Left kidney (tissue), 8 donors: ENCODE data around the gene C1orf185. TPM values are rescaled to one million over a fixed set of nuclear protein-coding genes. Genes with fewer than 3 reads are reported as not detected.
"Not testable (repeated sequence)": the region's sequence is repeated elsewhere in the genome, so short reads cannot be mapped to it uniquely, and the experiment has no call there.

Experiments used
- DNase-seq: peaks from one replicate; pipeline ENCODE4 v3.0.0-alpha.2; 2013
- long read RNA-seq, 8 donors: transcript quantifications; one replicate each; lab custom pipeline, GENCODE V29; 2026
- polyA plus RNA-seq: library from polyadenylated mRNA; unstranded; fragments of 120-200 nt; gene quantifications from one replicate; pipeline ENCODE4 v1.2.1, GENCODE V29; 2013; ENCODE audit not compliant: insufficient read length

The C1orf185 gene
- not detected for polyA plus RNA-seq
- long read RNA-seq, donor 1 = 0 reads
- long read RNA-seq, donor 2 = 0 reads
- long read RNA-seq, donor 3 = 0 reads
- long read RNA-seq, donor 4 = 0 reads
- long read RNA-seq, donor 5 = 0 reads
- long read RNA-seq, donor 6 = 0 reads
- long read RNA-seq, donor 7 = 0 reads
- long read RNA-seq, donor 8 = 0 reads

GRCh38 chr1:51101976-51102375 is at the start of gene C1orf185:
TSS of gene C1orf185 (plus strand) at chr1:51102228. CDS start at chr1:51102234, 6 bp downstream.
- DNase-seq = no peak

DNA sequence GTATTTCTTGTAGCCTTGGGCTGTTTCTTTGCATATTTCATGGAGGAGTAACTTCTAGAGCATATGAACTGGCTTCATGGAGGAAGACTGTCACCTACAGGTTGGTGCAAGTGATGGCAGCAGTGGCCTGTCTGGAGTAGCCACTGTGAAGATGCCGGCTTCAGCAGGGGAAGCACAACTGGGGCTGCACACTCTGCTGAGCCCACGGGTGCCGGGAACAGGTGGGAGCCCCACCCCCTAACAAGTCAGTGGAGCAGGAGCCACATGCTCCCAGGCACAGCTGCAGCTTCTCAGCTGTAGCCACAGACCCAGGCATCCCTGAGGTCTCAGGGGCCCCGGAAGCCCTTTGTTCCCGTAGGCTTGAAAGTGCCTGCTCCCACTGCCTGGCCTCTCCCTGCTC is 43.2 kb upstream of the C1orf185 start:
- DNase-seq = no peak

DNA sequence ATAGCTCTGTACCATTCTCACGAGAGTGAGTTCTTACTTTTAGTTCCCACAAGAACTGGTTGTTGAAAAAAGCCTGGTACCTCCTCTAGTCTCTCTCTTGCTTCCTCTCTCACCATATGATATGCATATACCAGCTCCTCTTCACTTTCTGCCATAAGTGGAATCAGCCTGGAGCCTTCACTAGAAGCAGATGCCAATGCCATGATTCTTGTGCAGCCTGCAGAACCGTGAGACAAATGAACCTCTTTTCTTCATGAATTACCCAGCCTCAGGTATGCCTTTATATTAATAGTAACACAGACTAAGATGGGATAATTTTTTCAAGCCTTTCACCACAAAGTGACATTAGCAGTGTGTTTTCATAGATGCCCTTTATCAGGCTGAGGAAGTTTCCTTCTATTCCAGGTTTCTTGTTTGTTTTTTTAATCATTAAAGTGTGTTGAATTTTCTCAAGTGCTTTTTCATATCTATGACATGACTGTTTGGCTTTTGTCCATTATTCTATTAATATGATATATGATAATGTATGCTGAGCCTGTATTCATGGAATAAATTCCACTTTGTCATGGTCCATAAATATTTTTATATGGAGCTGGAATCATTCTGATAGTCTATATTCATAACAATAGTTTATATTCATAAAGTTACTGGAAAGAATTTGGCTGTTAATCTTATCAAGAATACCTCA is 40.7 kb upstream of the C1orf185 start:
- DNase-seq = no peak

DNA sequence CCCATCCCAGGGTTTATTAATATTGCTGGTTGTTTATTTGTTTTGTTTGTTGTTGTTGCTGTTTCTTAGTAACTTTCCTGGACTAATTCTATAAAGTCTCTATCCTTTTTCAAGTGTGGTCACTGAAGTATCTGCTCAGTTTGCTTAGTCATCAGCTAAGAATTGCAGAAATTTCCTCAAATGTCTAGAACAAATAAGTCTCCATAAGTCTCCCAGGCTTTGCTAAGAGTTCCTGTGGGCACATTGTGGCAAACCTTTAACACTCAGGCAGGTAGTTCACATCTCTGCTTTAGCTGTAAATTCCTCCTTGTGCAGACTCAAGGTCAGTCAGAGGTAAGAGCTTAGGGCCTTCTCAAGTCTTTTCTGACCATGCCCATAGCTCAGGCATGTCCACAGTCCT is 38.9 kb upstream of the C1orf185 start:
- DNase-seq = no peak

- no peak for DNase-seq
Observed at GRCh38 chr1:51070011-51070410, 32.0 kb upstream of the C1orf185 start.

GRCh38 chr1:51070640-51071039 is 31.4 kb upstream of the C1orf185 start:
- no peak for DNase-seq

- DNase-seq = no peak
Observed at GRCh38 chr1:51071291-51072042, 30.6 kb upstream of the C1orf185 start.

DNA sequence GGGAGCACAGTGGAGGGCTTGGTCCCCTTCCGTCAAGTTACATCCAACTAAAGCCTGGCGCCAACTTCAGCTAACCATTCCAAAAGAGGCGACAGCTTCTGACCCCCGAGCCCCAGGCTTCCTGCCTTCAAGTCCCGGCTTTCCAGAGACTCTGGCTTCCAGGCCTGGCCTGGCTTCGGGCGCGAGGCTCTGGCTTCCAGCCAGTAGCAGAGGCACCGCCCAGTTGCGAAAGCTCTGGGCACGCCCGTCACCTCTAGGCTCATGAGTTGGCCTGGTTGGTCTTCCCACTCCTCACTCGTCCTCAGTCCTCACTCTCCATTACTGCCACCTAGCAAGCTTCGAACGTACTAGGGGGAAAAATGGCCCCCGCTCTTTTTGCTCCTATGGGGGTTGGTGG is 30.0 kb upstream of the C1orf185 start:
- DNase-seq = no peak

DNA sequence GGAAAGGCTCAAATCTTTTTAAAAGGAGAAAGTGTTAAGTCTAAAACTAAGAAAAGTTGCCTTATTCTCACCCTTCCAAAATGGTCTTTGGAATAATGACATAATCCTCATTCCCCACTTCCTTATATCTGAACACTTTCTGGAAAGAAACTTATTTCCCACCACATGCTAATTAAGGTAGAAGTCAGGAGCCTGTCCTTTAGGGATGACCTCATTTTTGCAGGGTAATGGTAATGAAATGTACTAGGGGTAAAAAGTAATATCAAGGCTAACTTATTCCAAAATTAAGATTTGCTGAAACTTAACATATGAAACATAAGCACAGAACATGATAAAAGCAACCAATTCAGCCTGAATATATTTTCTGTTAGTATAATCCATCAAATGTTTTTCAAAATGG is 29.4 kb upstream of the C1orf185 start:
- no peak for DNase-seq

- no peak for DNase-seq
Observed at GRCh38 chr1:51073456-51073855, 28.6 kb upstream of the C1orf185 start.

DNA sequence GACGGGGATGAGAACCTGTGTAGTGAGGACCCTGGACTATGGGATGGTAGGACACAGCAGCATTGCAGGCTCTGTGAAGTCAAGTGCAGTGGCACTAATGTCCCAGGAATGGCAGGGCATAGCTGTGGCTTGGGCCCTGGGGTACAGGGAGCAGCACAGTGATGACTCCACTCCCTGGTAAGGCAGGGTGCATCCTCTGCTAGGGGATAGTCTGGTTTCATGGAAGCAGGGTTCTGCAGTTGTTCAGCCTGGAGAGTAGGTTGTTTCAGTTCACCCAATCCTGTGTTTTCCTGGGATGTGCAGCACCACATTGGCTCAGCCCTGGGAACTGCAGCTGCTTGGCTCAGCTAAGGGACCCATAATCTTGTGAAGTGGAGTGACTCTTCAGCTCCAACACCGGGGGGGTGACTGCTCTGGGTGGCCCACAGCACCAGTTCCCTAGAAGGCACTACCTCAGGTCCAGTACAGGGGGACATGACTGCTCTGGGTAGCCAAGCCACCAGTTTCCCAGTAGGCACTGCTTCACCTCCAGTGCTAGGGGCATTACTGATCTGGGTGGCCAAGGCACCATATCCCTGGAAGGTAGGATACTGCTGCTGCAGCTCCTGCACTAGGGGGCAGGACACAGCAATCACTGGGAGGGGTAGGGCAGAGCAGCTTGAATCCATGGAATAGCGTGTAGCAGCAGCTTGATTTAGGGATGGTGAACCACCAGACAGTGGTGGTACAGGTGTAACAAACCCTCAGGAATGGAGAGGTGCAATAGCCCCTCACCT is 15.3 kb upstream of the C1orf185 start:
- DNase-seq = no peak

- no peak for DNase-seq
Observed at GRCh38 chr1:51088474-51088873, 13.6 kb upstream of the C1orf185 start.

GRCh38 chr1:51093581-51093980 is 8.4 kb upstream of the C1orf185 start:
- no peak for DNase-seq

DNA sequence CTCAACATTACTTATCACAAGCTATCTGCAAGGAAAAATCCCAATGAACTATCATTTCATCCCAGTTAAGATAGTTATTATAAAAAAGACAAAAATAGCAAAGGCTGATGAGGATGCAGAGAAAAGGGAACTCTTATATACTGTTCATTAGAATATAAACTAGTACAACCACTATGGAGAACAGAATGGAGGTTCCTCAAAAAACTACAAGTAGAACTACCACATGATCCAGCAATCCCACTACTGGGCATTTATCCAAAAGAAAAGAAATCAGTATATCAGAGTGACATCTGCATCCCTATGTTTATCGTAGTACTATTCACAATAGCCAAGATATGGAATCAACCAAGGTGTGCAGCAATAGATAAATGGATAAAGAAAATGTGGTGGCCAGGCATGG is 4.9 kb upstream of the C1orf185 start:
- no peak for DNase-seq

- no peak for DNase-seq
Observed at GRCh38 chr1:51100264-51100880, 1.7 kb upstream of the C1orf185 start.

DNA sequence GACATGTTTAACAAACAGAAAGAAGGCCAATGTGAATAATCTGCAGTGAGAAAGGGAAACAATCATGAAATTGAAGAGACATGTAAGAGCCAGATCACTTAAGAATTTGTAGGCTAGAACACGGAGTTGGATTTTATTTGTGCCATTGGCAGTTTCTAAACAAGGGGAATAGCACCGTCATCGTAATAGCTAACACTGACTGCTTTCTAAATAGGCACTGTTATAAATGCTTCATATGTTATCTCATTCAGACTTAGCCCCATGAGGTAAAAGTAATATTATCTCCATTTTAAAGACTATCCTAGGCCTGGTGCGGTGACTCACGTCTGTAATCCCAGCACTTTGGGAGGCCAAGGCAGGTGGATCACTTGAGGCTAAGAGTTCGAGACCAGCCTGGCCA is 12.1 kb downstream of the C1orf185 start:
- DNase-seq = no peak

GRCh38 chr1:51115714-51116404 is 13.8 kb downstream of the C1orf185 start:
- no peak for DNase-seq

DNA sequence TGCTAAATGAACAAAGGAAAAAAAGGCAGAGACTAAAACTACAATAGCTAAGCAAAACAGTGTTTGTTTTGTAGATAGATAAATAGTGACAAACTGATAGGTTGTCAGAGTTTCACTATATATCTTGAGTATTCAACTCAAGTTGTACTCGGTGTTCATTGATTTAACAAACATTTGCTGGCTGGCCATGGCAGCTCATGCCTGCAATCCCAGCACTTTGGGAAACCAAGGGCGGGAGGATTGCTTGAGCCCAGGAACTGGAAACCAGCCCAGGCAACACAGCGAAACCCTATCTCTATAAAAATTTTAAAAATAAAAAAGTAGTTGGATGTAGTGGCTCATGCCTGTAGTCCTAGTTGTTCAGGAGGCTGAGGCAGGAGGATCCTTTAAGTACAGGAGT is 17.3 kb downstream of the C1orf185 start:
- DNase-seq = no peak

GRCh38 chr1:51120629-51121028 is 18.6 kb downstream of the C1orf185 start:
- no peak for DNase-seq

DNA sequence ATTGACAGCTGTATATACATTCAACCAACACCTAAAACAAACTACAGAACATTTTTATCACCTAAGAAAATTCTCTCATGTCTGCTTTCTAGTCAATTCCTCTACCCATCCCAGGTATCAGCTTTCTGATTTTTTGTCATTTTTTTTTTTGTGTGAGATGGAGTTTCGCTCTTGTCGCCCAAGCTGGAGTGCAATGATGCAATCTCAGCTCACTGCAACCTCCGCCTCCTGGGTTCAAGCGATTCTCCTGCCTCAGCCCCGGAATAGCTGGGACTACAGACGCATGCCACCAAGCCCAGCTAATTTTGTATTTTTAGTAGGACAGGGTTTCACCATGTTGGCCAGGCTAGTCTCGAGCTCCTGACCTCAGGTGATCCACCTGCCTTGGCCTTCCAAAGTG is 25.1 kb downstream of the C1orf185 start:
- not testable (repeated sequence) for DNase-seq

DNA sequence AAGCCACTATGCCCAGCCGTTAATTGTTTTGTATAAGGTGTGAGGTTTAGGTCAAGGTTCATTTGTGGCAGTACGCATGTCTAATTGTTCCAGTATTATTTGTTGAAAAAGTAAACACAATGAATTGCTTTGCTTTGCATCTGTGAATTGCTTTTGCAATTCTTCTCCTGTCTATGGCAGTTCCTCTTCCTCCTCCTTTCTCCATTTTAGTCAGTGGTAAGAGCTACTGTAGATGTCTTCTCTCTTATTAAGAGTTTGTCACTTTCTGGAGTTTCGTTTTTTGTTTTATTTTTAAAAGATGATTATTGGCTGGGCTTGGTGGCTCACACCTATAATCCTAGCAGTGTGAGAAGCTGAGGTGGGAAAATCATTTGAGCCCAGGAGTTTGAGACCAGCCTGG is 29.2 kb downstream of the C1orf185 start:
- DNase-seq = no peak

GRCh38 chr1:51133045-51133444 is 31.0 kb downstream of the C1orf185 start:
- no peak for DNase-seq
